ENCODE measurements around the gene MCTP2. TPM values are rescaled to one million over a fixed set of nuclear protein-coding genes. Genes with fewer than 3 reads are reported as not detected.

Gene MCTP2
- total and polyA plus RNA-seq, 2 of the 8 experiments (the other 6 are each of a cell fraction or from before 2014, with no cell fraction given): 3.4 to 4.5 TPM

GRCh38 chr15:94296717-94297116, 65.4 kb downstream of the MCTP2 start (continued):
- no peak for TF ChIP-seq E2F6 (IDR thresholded peaks at IDR 0.05)
- TF ChIP-seq SP1 (IDR thresholded peaks at IDR 0.05; ENCODE audit: low read depth, low read length): no peak
- no peak for TF ChIP-seq ATF2 (IDR thresholded peaks at IDR 0.05; ENCODE audit: low read length)
- TF ChIP-seq JUND (IDR thresholded peaks at IDR 0.05; ENCODE audit: low read length): no peak
